K562 (cell line): ENCODE data around the gene ANAPC16. TPM values are rescaled to one million over a fixed set of nuclear protein-coding genes. Genes with fewer than 3 reads are reported as not detected.

ENCODE experiments used
- BCLAF1 ChIP-seq, 2 experiments: fragments of 450-650 bp in 1 of 2; IDR thresholded peaks; 2 replicates each; pipeline ENCODE4 v1.6.1; 2011 to 2017; ENCODE audit warnings: low read depth in 2 of 2, antibody characterized with exemption in 1 of 2, borderline replicate concordance in 1 of 2, low read length in 1 of 2, mild to moderate bottlenecking in 1 of 2, mixed read lengths in 1 of 2; ENCODE audit not compliant: control insufficient read depth in 1 of 2
- CBX1 ChIP-seq: sonication (generic); IDR thresholded peaks from 2 replicates; pipeline ENCODE4 v1.6.1; 2016; ENCODE audit warnings: antibody characterized with exemption, low read depth, mild to moderate bottlenecking
- CCNT2 ChIP-seq: IDR thresholded peaks from 2 replicates; pipeline ENCODE4 v1.6.1; 2011; ENCODE audit warnings: borderline replicate concordance, low read depth, mild to moderate bottlenecking, moderate library complexity, mixed read lengths, low read length; ENCODE audit not compliant: insufficient read length; ENCODE audit errors: extremely low read depth
- CXXC5 ChIP-seq: fragments of 250-450 bp; sonication (Bioruptor Pico); IDR thresholded peaks from 2 replicates; pipeline ENCODE4 v1.8.0; 2022; ENCODE audit warnings: inconsistent platforms, mild to moderate bottlenecking, moderate library complexity
- HDAC6 ChIP-seq: IDR thresholded peaks from 2 replicates; pipeline ENCODE4 v1.6.1; 2012; ENCODE audit warnings: low read depth, mild to moderate bottlenecking, control low read depth, inconsistent platforms, low read length, moderate library complexity
- HNRNPK ChIP-seq: fragments of 200-400 bp; formaldehyde crosslinking; IDR thresholded peaks from one replicate; pipeline ENCODE4 v1.6.1; 2018; ENCODE audit warnings: mild to moderate bottlenecking, low read depth, low read length; ENCODE audit not compliant: poor library complexity, severe bottlenecking
- HNRNPLL ChIP-seq: fragments of 200-400 bp; formaldehyde crosslinking; IDR thresholded peaks from 2 replicates; pipeline ENCODE4 v1.6.1; 2017; ENCODE audit warnings: low read length, low read depth, mild to moderate bottlenecking; ENCODE audit not compliant: poor library complexity, severe bottlenecking
- HOMEZ ChIP-seq: fragments of 250-450 bp; sonication (Bioruptor Pico); IDR thresholded peaks from 2 replicates; pipeline ENCODE4 v1.4.0; 2020; ENCODE audit warnings: mild to moderate bottlenecking, moderate library complexity
- MCM3 ChIP-seq: fragments of 450-650 bp; IDR thresholded peaks from 2 replicates; pipeline ENCODE4 v1.6.1; 2016
- MTA3 ChIP-seq: fragments of 450-650 bp; formaldehyde crosslinking; IDR thresholded peaks from 2 replicates; pipeline ENCODE4 v1.6.1; 2017; ENCODE audit warnings: mild to moderate bottlenecking, borderline replicate concordance
- PYGO2 ChIP-seq: fragments of 450-650 bp; IDR thresholded peaks from 2 replicates; pipeline ENCODE4 v1.6.1; 2016; ENCODE audit warnings: mild to moderate bottlenecking, missing genetic modification characterization, moderate library complexity, missing compliant biosample characterization
- RAD51 ChIP-seq: fragments of 450-650 bp; IDR thresholded peaks from 2 replicates; pipeline ENCODE4 v1.7.1; 2016; ENCODE audit warnings: low read depth, mild to moderate bottlenecking, borderline replicate concordance
- RFX1 ChIP-seq: fragments of 450-650 bp; IDR thresholded peaks from 2 replicates; pipeline ENCODE4 v1.6.1; 2016; ENCODE audit warnings: mild to moderate bottlenecking, moderate library complexity
- SMAD2 ChIP-seq: fragments of 150-350 bp; IDR thresholded peaks from 2 replicates; pipeline ENCODE4 v1.6.1; 2014; ENCODE audit warnings: low read depth, mild to moderate bottlenecking, low read length
- TEAD4 ChIP-seq, 2 experiments: sonication (generic) in 1 of 2; formaldehyde crosslinking in 1 of 2; IDR thresholded peaks; 2 replicates each; pipeline versions ENCODE4 v1.6.1 to v1.8.0; 2012 to 2022; ENCODE audit warnings: borderline replicate concordance in 1 of 2, inconsistent platforms in 1 of 2, low read length in 1 of 2, mild to moderate bottlenecking in 1 of 2, missing genetic modification reagents in 1 of 2
- ZNF277 ChIP-seq: fragments of 250-450 bp; sonication (Bioruptor Pico); IDR thresholded peaks from 2 replicates; pipeline ENCODE4 v1.8.0; 2022; ENCODE audit warnings: inconsistent platforms, mild to moderate bottlenecking, moderate library complexity, borderline replicate concordance
- ZNF431 ChIP-seq: sonication (generic); formaldehyde crosslinking; IDR thresholded peaks from 2 replicates; pipeline ENCODE4 v1.8.0; 2022; ENCODE audit warnings: mild to moderate bottlenecking, missing genetic modification reagents
- ZNF586 ChIP-seq: fragments of 450-650 bp; formaldehyde crosslinking; conservative IDR thresholded peaks from 2 replicates; pipeline ENCODE4 v1.4.0; 2020; ENCODE audit warnings: mild to moderate bottlenecking, moderate library complexity
- polyA plus RNA-seq, 8 experiments: library from polyadenylated mRNA; depleted of rRNA in 4 of 8; stranded (reverse) in 5 of 8; unstranded in 3 of 8; fragments of >200 nt; fragmentation: Nextera tagmentation in 2 of 8; fragmentation: Illumina TruSeq in 1 of 8; extraction: Ambion mirVana in 2 of 8; extraction: Trizol in 1 of 8; gene quantifications; 2 replicates each; pipeline versions ENCODE4 v1.2.1 to v1.2.3, GENCODE V29; 2011 to 2014; ENCODE audit warnings: inconsistent platforms in 1 of 8, missing spikeins in 1 of 8
- total RNA-seq, 7 experiments: library from RNA; depleted of rRNA in 6 of 7; stranded (reverse); fragments of >200 nt in 6 of 7; fragmentation: Illumina TruSeq in 2 of 7; extraction: Trizol in 2 of 7; gene quantifications; 2 replicates each; pipeline versions ENCODE4 v1.2.1 to v1.2.3, GENCODE V29; 2011 to 2021; ENCODE audit warnings: low replicate concordance in 1 of 7

ANAPC16 gene
- total and polyA plus RNA-seq, 9 of the 15 experiments (the other 6 are each of a cell fraction or from before 2014, with no cell fraction given), result 42.6 to 208 (median 108) TPM

- TF ChIP-seq HNRNPLL (peak; percentile 98), ZNF277 (CRISPR knock-in tag) (no peak), TEAD4 (IDR thresholded peaks at IDR 0.05; ENCODE audit: low read length) (peak; percentile 44; the same call in 1 of the 2 replicates), TEAD4 (CRISPR knock-in tag; IDR thresholded peaks at IDR 0.05; ENCODE audit: borderline replicate concordance) (no peak), RFX1 (peak; percentile 73), CXXC5 (CRISPR knock-in tag) (peak; percentile 96), RAD51 (no peak), BCLAF1 (IDR thresholded peaks at IDR 0.05; ENCODE audit: borderline replicate concordance in 1 of 2, control insufficient read depth in 1 of 2, low read depth in 2 of 2, low read length in 1 of 2) (no peak), ZNF431 (peak; percentile 54; the same call in 1 of the 2 replicates), HOMEZ (CRISPR knock-in tag) (no peak), MTA3 (peak; percentile 94; the same call in 1 of the 2 replicates), CCNT2 (peak; percentile 96), HNRNPK (no peak), HDAC6 (0 out of 2 replicates have a peak, but pooled peaks have one; percentile 60), PYGO2 (tag) (no peak), CBX1 (peak; percentile 84), MCM3 (no peak), ZNF586 (0 out of 2 replicates have a peak, but pooled peaks have one; percentile 23), SMAD2 (no peak)
These were observed at the start of gene ANAPC16, which contains the start of gene ASCC1 (continued) for GRCh38 chr10:72215611-72216549.
